OCI-LY7 (cell line): Measurements from ENCODE around the gene TM9SF1.

ENCODE experiments used
- CTCF ChIP-seq: fragments of 200-600 bp; sonication (generic); conservative IDR thresholded peaks from 2 replicates; pipeline ENCODE4 v1.5.1; 2014; ENCODE audit warnings: mild to moderate bottlenecking, antibody characterized with exemption, low read length, moderate library complexity, mixed read lengths
- EZH2phosphoT487 ChIP-seq: fragments of 200-600 bp; sonication (generic); IDR thresholded peaks from 2 replicates; pipeline ENCODE4 v1.6.1; 2018; ENCODE audit warnings: low read depth, borderline replicate concordance, mild to moderate bottlenecking, mixed run types, antibody characterized with exemption, low read length, moderate library complexity, mixed read lengths

- no peak for TF ChIP-seq CTCF
- no peak for TF ChIP-seq EZH2phosphoT487
Observed at GRCh38 chr14:24226473-24226872, 31.2 kb upstream of the TM9SF1 start.
